GM20431 (cell line): ENCODE measurements around the gene SLC4A1.
"Not testable (repeated sequence)": the region's sequence is repeated elsewhere in the genome, so short reads cannot be mapped to it uniquely, and the experiment has no call there.

Experiments
- in situ Hi-C: fragments of 300-500 bp; cut with MseI, MboI; formaldehyde crosslinking; loops from one replicate; pipeline ENCODE4 v1.15.0; 2020; ENCODE audit warnings: low sequenced_read_pairs; ENCODE audit not compliant: unreplicated experiment

SLC4A1 gene

DNA sequence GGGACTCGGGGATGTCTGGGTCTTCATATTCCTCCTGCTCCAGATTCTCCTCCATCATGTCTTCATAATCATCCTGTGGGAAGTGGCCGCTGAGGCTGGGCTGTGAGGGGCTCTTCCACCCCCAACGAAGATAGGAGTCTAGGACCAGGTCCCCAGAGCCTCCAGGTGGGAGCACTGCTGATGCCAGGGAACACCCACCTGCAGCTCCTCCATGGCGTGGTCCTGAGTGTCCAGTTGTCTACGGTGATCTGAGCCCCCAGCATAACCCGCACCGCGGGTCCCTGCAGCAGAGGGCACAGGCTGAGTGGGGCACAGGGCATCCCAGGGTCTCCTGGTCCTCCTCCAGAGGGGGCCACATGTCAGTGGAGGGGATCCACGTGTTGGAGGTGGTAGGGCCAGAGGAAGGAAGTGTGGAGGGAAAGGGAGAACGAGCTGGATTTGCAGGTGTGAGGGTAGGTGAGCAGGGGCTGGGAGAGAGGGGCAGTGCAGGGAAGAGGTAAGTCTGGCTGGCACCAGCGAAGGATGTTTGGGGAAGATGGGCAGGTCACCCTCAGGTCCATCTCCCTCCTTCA, 5.2 kb downstream of the SLC4A1 start:
- in situ Hi-C loops = no loop called here

DNA sequence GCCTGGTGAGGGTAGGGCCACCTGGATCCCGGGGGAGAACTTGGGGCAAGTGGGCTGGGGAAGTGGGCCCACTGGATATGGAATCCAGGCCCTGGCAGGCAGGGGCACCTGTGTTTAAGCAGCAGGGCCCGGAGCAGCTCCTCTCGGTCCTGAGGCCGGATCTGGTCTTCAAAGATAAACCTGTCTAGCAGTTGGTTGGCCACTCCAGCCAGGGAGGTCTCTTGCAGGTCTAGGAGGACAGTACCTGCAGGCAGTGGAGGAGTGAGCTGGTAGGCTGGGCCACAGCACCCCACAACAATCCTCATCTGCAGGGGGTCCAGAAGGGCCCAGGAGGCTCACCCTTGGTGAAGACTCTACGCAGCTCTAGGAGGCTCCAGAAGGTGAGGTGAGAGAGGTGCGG, 7.6 kb downstream of the SLC4A1 start:
- in situ Hi-C loops = no loop called here

DNA sequence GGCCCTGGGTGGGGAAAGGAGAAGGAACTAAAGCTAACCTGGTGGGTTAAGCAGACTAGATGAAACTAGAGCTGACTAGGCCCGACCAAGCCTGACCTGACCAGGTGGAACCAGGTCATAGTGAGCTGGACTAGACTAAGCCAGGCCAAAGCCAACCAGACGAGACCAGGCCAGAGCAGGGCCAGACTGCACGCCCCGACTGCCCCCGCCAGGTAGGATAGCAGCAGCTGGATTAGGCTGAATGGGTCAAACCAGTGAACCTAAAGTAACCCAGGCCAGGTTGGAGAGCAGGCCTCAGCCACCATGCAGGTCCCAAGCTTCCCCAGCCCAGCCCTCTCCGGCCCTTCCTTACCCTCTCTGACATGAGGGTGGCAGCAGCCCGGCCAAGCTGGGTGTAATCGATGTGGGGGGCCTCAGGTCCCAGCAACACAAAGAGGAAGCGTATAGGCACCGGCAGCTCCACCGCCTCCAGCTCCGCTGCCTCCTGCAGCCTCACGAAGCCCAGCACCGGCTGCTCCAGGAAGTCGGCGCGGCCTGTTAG, 9.1 kb downstream of the SLC4A1 start:
- in situ Hi-C loops = loop anchor here (10.0 kb wide), 1 partner anchor 56 kb away; no protein-coding TSS in a partner anchor

DNA sequence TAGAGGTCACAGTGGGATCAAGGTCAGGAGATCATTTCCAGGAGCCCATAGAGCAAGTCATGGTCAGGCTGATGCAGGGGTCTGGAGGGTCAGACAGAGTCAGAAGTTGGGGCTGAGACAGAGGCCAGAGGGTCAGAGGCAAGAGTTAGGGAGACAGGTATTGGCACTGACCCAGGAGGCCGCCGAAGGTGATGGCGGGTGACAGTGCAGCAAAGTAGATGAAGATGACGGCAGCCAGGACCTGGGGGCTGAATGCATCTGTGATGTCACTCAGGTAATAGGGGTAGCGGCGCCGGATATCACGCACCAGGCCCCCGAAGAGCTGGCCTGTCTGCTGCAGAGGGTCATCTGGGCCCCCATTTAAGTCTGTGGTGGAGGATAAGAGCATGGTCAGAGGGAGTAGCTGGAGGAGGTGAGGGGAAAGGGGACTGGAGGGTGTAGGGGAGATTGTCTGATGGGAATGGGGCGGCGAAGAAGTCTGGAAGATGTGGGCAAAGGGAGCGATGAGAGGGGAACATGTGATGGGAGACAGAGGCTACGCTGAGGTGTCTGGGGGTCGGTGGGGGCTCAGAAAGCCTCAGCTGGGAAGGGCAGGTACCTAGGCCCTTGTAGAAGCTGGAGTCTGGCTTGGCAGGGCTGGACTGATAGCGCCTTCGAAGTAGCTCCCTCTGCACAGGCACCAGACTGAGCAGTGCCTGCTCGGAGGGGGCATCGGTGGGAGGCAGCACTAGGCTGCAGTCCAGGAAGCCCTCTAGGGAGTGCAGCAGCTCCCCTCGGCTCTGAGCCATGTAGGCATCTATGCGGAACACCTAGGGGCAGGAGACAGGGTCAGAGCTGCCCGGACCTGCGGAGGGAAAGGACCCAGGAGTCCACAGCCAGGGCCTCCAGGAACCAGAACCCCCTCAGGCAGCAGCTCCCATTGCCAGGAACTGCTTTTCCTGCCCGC, 9.8 kb downstream of the SLC4A1 start:
- in situ Hi-C loops = loop anchor here (10.0 kb wide), 1 partner anchor 57 kb away; no protein-coding TSS in a partner anchor

DNA sequence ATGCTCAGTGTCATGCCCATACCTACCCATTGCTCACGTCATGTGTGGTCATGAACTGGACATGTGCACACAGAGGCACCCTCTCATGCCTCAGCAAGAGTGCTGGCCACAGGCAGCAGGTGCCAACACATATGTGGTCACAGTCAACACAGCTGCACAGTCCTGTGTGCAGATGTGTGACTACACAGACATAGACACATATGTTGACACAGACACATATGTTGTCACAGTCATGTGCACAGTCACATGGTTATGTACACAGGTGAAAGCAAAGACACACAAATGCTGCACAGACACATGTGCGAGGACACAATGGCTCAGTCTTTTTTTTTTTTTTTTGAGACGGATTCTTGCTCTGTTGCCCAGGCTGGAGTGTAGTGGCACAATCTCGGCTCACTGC, 11.3 kb downstream of the SLC4A1 start:
- in situ Hi-C loops = loop anchor here (10.0 kb wide), 1 partner anchor 58 kb away; no protein-coding TSS in a partner anchor

DNA sequence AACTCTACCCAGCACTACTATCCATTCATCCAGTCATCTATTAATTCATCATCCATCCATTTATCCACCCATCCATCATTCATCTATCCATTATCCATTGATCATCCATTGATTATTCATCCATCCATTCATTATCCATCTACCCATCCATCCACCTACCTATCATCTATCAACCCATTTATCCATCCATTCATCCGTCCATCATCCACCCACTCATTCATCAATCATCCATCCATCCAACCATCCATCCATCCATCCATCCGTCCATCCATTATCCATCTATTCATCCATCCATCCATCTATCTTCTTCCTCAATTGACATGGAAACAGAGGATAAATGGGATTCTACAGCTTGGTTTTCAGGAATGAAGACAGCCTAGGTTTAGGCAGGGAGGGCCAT, 12.0 kb downstream of the SLC4A1 start:
- in situ Hi-C loops = loop anchor here (10.0 kb wide), 1 partner anchor 59 kb away; no protein-coding TSS in a partner anchor

DNA sequence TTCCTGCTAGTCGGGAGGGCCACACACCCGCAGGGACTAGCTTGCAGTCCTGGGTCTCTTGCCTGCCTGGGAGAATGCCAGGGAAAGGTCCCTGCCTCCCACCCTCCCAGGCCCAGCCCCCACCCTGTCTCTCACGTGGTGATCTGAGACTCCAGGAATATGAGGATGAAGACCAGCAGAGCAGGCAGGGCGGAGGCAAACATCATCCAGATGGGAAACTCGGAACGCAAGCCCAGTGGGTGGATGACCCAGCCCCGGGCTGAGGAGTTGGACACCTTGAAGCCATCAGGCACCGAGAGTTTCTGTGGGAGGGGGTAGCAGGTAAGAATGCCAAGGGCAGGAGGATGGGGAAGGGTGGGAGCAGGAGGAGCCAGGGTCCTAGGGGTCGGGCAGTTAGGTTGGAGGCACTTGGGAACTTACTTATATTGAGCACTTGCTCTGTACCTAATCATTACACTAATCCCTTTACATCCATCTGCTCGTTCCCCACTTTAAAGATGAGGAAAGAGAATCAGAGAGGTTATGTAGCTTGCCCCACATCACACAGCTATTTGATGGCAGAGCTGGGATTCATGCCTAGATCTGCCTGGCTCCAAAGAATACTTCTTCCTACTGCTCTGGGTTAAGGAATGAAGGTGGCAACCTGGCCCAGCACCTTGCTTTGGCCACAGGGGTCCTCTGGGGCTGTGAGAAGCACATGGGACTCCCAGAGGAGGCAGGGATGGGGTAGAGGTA, 13.4 kb downstream of the SLC4A1 start:
- in situ Hi-C loops = loop anchor here (10.0 kb wide), 1 partner anchor 60 kb away; no protein-coding TSS in a partner anchor

DNA sequence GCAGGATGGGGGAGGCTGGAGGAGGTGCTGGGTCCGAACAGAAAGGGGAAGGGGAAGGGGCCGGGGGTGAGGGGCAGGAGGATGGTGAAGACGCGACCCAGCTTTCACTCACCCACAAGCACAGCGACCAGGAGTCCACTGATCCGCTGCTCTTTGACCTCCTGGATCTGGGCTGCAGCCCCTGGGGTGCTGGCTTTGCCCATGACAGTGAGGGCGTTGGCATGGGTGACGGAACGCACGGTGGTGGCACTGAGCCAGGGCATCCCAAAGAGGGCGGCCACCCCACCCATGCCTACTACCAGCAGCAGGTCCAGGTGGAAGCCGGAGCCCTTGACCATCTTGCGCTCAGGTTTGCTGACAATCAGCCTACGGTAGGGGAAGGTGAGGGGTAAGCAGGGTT, 14.9 kb downstream of the SLC4A1 start:
- in situ Hi-C loops = loop anchor here (10.0 kb wide), 1 partner anchor 62 kb away; no protein-coding TSS in a partner anchor

DNA sequence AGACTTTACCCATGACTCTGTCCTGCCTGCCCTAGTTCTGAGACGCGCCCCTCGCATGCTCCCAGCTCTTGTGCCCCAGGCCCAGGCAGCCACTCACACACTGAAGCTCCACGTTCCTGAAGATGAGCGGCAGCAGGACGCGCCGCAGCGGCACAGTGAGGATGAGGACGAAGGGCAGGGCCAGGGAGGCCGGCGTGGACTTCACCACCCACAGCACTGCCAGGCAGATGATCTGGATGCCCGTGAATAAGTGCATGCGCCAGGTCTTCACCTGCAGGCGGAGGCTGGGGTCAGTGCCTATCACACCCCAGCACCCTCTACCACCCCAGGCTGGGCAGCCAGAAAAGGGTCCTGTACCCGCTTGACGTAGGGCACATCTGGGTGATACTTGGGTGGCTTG, 16.9 kb downstream of the SLC4A1 start:
- in situ Hi-C loops = loop anchor here (10.0 kb wide), 1 partner anchor 64 kb away; no protein-coding TSS in a partner anchor

DNA sequence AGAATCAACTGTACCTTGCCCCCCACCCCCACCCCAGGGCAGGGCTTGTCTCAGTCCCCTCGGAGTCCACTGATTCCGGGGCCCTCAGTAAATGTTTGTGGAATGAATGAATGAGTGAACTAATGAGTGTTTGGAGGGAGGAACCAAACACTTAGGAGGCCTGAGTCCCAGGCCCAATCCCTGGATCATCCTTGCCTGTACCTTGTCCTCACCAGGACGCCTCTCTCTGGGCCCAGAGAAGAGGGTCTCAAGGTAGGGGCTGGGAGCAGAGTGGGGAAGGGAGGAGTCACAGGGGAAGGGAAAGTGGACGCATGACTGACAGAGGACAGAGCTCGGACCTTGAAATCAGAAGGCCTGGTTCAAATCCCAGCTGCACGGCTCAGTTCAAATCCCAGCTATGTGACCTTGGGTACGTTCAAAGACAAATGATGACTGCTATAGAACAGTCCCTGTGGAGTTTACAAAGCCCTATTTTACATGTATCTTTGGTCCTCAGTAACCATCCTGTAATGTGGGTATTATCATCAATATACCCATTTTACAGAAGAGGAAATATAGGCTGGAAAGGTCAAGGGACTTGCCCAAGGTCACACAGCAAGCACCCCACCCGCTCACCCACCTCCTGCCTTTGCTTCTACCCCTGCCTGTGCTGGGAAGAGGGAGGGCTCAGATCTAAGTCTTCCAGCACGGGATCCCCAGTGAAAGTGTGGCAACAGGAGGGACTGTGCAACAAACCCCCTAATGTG, 18.3 kb downstream of the SLC4A1 start:
- in situ Hi-C loops = loop anchor here (10.0 kb wide), 1 partner anchor 65 kb away; no protein-coding TSS in a partner anchor

DNA sequence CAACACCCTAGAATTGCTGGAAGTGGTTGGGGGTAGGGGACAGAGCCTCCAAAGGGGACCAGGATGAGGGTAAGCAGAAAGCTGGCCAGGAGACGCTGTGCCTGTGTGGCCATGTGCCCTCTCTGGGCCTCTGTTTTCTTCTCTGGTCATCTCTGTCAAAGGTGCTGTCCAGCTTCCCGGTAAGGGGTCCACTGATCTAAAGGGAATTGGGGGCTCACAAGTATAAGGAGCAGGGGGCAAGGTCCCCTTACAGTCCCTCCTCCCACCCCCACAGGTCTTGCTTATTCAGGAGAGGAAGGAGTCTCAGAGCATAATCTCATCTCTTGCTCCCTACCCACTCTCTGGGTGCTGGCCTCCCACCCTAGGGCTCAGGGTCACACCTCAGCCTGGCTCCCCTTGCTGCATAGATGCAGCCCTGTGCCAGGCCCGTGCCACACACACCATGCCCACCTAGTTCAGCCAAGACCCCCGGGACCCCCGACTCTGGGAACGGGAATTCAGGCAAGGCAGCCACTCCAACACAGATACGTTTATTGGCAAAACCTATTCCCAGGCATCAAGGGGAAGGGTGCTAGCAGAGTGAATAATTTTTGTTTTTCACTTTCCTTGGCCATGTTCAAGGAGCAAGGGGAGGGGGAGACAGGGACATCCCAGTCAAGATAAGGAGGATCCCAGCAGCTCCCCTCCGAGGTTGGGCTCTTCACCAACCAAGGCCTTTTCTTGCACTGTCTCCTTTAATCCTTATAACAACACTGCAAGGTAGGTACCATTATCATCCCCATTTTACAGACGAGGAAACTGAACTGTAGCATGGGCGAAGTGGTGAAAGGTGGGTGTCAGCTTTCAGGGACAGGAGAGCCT, 19.8 kb downstream of the SLC4A1 start:
- in situ Hi-C loops = no loop called here

DNA sequence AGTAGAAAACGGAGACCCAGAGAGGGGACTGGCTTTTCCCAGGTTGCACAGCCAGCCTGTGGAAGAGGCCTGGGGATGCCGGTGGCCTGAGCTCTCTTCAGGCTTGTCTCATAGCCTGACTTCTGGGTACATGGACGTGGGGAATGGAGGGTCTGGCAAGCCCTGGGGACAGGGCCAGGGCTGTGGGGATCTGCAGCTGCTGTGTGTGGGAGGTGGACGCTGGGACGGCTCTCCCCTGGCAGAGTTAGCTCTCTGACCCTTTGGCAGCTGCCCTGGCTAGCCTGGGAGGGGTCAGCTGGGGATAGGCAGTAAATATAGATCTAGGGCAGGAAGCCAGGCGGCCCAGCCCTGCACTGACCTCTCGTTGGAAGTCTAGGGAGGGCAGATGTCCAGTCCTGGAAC, 20.5 kb downstream of the SLC4A1 start:
- in situ Hi-C loops = no loop called here

DNA sequence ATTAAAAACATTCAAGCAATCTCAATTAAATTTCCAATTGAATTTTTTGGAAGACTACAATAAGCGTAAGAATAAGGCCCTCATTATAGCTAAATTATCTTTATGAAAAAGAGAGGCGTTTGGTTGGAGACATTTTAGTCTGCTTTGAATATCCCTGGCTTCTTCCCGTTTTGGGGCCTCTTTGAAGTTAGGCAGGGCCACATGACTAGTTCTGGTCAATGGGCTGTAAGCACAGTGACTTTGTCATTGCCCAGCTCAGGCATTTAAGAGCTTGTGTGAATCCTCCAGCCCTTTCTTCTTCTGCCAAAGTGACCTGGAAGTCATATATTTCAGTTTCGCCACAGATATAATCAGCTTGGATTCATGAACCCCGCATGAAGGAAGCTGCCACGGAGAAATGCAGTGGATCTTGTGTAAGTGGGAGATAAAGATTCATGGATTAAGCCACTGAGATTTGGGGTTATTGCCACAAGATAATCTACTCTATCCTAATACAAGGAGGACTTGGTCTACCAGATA, 26.8 kb downstream of the SLC4A1 start:
- in situ Hi-C loops = no loop called here

DNA sequence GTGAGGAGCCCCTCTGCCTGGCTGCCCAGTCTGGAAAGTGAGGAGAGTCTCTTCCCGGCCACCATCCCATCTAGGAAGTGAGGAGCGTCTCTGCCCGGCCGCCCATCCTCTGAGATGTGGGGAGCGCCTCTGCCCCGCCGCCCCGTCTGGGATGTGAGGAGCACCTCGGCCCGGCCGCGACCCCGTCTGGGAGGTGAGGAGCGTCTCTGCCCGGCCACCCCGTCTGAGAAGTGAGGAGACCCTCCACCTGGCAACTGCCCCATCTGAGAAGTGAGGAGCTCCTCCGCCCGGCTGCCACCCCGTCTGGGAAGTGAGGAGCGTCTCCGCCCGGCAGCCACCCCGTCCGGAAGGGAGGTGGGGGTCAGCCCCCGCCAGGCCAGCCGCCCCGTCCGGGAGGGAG, 30.0 kb downstream of the SLC4A1 start:
- in situ Hi-C loops = not testable (repeated sequence)

DNA sequence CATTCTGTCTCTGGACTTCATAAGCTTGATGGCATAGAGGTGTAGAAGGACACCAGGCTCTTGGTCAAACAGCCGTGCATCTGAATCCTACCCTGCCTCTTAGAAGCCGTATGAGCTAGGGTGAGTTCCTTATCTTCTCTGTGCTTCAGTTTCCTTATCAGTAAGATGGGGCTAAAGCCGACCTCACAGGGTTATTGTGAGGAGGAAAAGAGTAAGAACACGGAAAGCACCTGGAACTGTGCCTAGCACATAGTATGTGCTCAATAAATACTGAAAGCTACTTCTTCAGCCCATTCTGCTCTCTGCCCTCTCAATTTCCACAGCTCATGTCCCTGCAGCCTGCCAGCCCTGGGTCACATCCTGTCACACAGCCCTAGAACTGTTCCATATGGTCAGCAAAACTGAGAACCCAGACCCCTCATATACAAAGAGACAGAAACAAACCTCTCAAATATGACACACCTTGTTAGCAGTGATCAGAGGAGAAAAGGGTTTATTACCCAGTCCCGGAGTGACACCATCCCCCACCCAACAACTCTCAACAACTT, 31.4 kb downstream of the SLC4A1 start:
- in situ Hi-C loops = no loop called here

DNA sequence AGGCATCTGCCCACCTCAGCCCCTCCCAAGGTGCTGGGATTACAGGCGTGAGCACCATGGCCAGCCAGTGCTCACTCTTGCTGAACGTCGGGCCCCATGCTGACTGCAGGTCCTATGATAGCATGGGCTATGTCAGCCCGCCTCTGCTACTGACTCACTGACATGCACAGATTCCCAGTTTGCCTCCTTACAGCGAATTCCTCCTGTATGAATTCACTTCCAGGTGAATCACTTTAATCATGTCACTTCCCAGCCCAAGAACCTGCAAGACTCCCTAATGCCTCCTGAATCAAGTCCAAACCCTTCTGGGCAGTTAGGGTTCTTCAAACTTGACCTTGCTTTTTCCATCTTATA, 32.4 kb downstream of the SLC4A1 start:
- in situ Hi-C loops = no loop called here

DNA sequence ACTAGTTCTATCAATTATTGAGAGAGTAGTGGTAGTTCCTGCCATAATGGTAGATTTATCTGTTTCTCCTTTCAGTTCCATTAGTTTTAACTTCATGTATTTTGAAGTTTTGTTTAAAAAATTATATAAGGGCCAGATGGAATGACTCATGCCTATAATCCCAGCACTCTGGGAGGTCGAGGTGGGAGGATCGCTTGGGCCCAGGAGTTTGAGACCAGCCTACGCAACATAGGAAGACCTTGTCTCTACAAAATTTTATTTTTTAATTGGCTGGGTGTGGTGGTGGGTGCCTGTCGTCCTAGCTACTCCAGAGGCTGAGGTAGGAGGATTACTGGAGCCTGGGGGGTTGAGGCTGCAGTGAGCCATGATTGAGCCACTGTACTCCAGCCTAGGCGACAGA, 34.4 kb downstream of the SLC4A1 start:
- in situ Hi-C loops = no loop called here

DNA sequence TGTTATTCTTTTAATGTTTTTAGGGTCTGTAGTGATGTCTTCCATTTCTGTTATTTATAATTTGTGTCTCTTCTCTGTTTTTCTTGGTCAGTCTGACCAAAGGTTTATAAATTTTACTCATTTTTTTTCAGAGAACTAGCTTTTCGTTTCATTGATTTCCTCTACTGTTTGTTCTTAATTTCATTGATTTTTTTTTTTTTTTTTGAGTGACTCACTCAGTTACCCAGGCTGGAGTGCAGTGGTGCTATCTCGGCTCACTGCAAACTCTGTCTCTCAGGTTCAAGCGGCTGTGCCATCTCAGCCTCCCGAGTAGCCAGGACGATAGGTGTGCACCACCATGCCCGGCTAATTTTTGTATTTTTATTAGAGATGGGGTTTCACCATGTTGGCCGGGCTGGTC, 35.9 kb downstream of the SLC4A1 start:
- in situ Hi-C loops = no loop called here
